Liver (tissue), 9 donors: ENCODE data around the gene IRX6. TPM values are rescaled to one million over a fixed set of nuclear protein-coding genes. Genes with fewer than 3 reads are reported as not detected.

Experiments used
- DNase-seq: peaks from one replicate; pipeline ENCODE4 v3.0.0-alpha.2; 2017; ENCODE audit warnings: low spot score
- H3K27ac ChIP-seq, 2 donors: one replicate each; pipeline ENCODE4 v1.7.0; 2013; ENCODE audit warnings: inconsistent platforms in 2 of 2, low read length in 2 of 2, control low read depth in 1 of 2, low read depth in 1 of 2, mild to moderate bottlenecking in 1 of 2
- H3K27me3 ChIP-seq, 4 donors: one replicate each; pipeline versions ENCODE4 v1.6.1 to v1.7.0; 2013; ENCODE audit warnings: low read length in 3 of 4, inconsistent platforms in 1 of 4, mild to moderate bottlenecking in 1 of 4, moderate library complexity in 1 of 4; ENCODE audit not compliant: control insufficient read depth in 4 of 4, insufficient read depth in 4 of 4
- H3K36me3 ChIP-seq, 4 donors: one replicate each; pipeline versions ENCODE4 v1.6.1 to v1.7.0; 2013; ENCODE audit warnings: low read length in 3 of 4, mild to moderate bottlenecking in 3 of 4, low read depth in 1 of 4, moderate library complexity in 1 of 4; ENCODE audit not compliant: control insufficient read depth in 4 of 4, insufficient read depth in 3 of 4
- H3K4me1 ChIP-seq, 4 donors: one replicate each; pipeline versions ENCODE4 v1.6.1 to v1.7.0; 2013; ENCODE audit warnings: low read length in 3 of 4, mild to moderate bottlenecking in 3 of 4, moderate library complexity in 1 of 4; ENCODE audit not compliant: control insufficient read depth in 4 of 4, insufficient read depth in 4 of 4
- H3K4me3 ChIP-seq, 3 donors: one replicate each; pipeline versions ENCODE4 v1.6.1 to v1.7.0; 2013; ENCODE audit warnings: low read length in 3 of 3, control low read depth in 1 of 3, low read depth in 1 of 3, mild to moderate bottlenecking in 1 of 3
- H3K9ac ChIP-seq, 2 donors: one replicate each; pipeline ENCODE4 v1.7.0; 2013; ENCODE audit warnings: low read length in 2 of 2, mild to moderate bottlenecking in 2 of 2, moderate library complexity in 2 of 2, control low read depth in 1 of 2, low read depth in 1 of 2
- H3K9me3 ChIP-seq, 4 donors: one replicate each; pipeline versions ENCODE4 v1.6.1 to v1.7.0; 2013; ENCODE audit warnings: low read length in 3 of 4; ENCODE audit not compliant: control insufficient read depth in 4 of 4
- EGR1 ChIP-seq, 2 donors: IDR thresholded peaks; 2 replicates each; pipeline ENCODE4 v1.6.1; 2016 to 2018; ENCODE audit warnings: antibody characterized with exemption in 2 of 2, low read depth in 2 of 2
- FOXA1 ChIP-seq: IDR thresholded peaks from 2 replicates; pipeline ENCODE4 v1.6.1; 2016; ENCODE audit warnings: antibody characterized with exemption
- FOXA2 ChIP-seq: IDR thresholded peaks from 2 replicates; pipeline ENCODE4 v1.6.1; 2016; ENCODE audit warnings: antibody characterized with exemption
- GABPA ChIP-seq, 2 donors: IDR thresholded peaks in 1 of 2; conservative IDR thresholded peaks in 1 of 2; 2 replicates each; pipeline ENCODE4 v1.6.1; 2016; ENCODE audit warnings: antibody characterized with exemption in 2 of 2, mild to moderate bottlenecking in 1 of 2, moderate library complexity in 1 of 2
- JUND ChIP-seq, 2 donors: IDR thresholded peaks; 2 replicates each; pipeline ENCODE4 v1.6.1; 2016; ENCODE audit warnings: antibody characterized with exemption in 2 of 2
- NR2F2 ChIP-seq: IDR thresholded peaks from 2 replicates; pipeline ENCODE4 v1.6.1; 2016; ENCODE audit warnings: antibody characterized with exemption
- RAD21 ChIP-seq, 2 donors: IDR thresholded peaks; 2 replicates each; pipeline ENCODE4 v1.6.1; 2016; ENCODE audit warnings: antibody characterized with exemption in 2 of 2, mild to moderate bottlenecking in 2 of 2
- RXRA ChIP-seq, 2 donors: IDR thresholded peaks; 2 replicates each; pipeline ENCODE4 v1.6.1; 2017 to 2018; ENCODE audit warnings: antibody characterized with exemption in 2 of 2, mild to moderate bottlenecking in 1 of 2
- SP1 ChIP-seq: IDR thresholded peaks from 2 replicates; pipeline ENCODE4 v1.6.1; 2018; ENCODE audit warnings: antibody characterized with exemption, mild to moderate bottlenecking
- YY1 ChIP-seq: IDR thresholded peaks from 2 replicates; pipeline ENCODE4 v1.6.1; 2016; ENCODE audit warnings: antibody characterized with exemption, mild to moderate bottlenecking
- WGBS: extraction: QIAGEN DNeasy Blood & Tissue Kit; methylation state at CpG from one replicate; pipeline ENCODE4 v1.1.7; 2013; 5-methylcytosine and 5-hydroxymethylcytosine counted together
- polyA plus RNA-seq, 2 donors: library from polyadenylated mRNA; stranded (reverse) in 1 of 2; unstranded in 1 of 2; fragments of 200-250 nt in 1 of 2; fragments of >200 nt in 1 of 2; fragmentation: Nextera tagmentation in 1 of 2; extraction: Ambion mirVana in 1 of 2; gene quantifications; one replicate each; pipeline versions ENCODE4 v1.2.1 to v1.2.3, GENCODE V29; 2013 to 2015
- total RNA-seq, 2 donors: library from RNA; depleted of rRNA; stranded (reverse); fragments of >200 nt; gene quantifications; one replicate each; pipeline ENCODE4 v1.2.3, GENCODE V29; 2014
- TF ChIP-seq, protein P1 (sequence below): IDR thresholded peaks from 2 replicates; pipeline ENCODE4 v1.6.1; 2016; ENCODE audit warnings: antibody characterized with exemption, mild to moderate bottlenecking
- TF ChIP-seq, protein P2 (sequence below): IDR thresholded peaks from 2 replicates; pipeline ENCODE4 v1.6.1; 2016; ENCODE audit warnings: antibody characterized with exemption
- TF ChIP-seq, protein P3 (sequence below): fragments of 150-350 bp; IDR thresholded peaks from 2 replicates; pipeline ENCODE4 v1.5.1; 2017; ENCODE audit warnings: improper control_type of control experiment, low read depth, low read length; ENCODE audit not compliant: missing input control
- TF ChIP-seq, protein P4 (sequence below): IDR thresholded peaks from 2 replicates; pipeline ENCODE4 v1.6.1; 2016; ENCODE audit warnings: antibody characterized with exemption
- donor health status: healthy.
- donor health status: healthy.
- donor health status: healthy.
- donor health status: healthy.
- donor health status: healthy.

IRX6 gene
- total and polyA plus RNA-seq, 4 donors, result not detected

DNA sequence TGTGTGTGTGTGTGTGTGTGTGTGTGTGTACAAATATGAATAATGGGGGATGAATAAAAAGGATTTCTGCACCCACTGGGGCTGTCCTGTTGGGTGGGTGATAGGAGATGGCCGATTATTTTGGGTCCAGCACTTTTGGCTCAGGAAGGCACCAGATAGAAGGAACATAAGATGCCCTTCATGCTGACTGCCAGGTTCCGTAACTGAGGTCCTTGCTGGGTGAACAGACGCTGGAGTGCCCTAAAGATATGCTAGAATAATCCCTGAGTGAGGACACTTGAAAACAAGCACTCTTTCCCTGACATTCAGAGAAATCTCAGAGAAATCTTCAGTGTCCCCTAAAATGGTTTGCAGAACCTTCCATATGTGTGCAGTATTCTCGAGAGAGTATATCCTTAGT is 17.7 kb downstream of the IRX6 start:
- Histone ChIP-seq H3K9ac (no peak overlapping the region), H3K4me3 (no peak overlapping the region), H3K36me3 (no peaks in the 10 kb centered on the region), H3K27me3 (peaks cover 0 to 3% (median 2%) of the 10 kb centered on the region in 4 donors), H3K4me1 (no peaks in the 10 kb centered on the region), H3K27ac (no peak overlapping the region), H3K9me3 (no peaks in the 10 kb centered on the region)
- 70% methylated on average over 4 of the region's 4 CpGs for WGBS
- no peak for TF ChIP-seq GABPA (IDR thresholded peaks at IDR 0.05 in 1 of 2, conservative IDR thresholded peaks at IDR 0.05 in 1 of 2)
- no peak for DNase-seq

DNA sequence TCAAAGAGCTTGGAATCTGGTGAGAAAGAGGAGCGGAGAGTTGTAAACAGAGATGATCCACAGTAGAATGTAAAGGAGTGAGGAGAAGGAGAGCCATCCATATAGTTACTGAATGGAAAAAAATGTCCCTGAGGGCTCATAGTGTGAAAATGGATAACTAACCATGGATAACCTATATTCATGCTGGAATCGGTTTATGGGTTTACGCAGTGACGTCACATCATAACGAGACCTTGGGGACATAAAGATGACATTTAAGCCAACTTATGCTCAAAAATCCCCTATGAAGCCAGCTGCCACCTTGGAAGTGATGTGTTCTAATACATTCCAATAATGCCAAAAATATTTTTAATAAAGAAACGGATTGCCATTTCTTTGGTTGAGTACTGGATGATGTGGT is 22.5 kb downstream of the IRX6 start:
- Histone ChIP-seq H3K27ac (no peak overlapping the region), H3K27me3 (peaks cover 0 to 5% (median 0%) of the 10 kb centered on the region in 4 donors), H3K36me3 (no peaks in the 10 kb centered on the region), H3K4me3 (no peak overlapping the region), H3K4me1 (no peaks in the 10 kb centered on the region), H3K9me3 (no peaks in the 10 kb centered on the region), H3K9ac (no peak overlapping the region)
- no peak for TF ChIP-seq GABPA (IDR thresholded peaks at IDR 0.05 in 1 of 2, conservative IDR thresholded peaks at IDR 0.05 in 1 of 2)
- no peak for TF ChIP-seq RXRA (IDR thresholded peaks at IDR 0.05)
- TF ChIP-seq JUND (IDR thresholded peaks at IDR 0.05), result no peak
- no peak for TF ChIP-seq YY1
- TF ChIP-seq, protein P1, sequence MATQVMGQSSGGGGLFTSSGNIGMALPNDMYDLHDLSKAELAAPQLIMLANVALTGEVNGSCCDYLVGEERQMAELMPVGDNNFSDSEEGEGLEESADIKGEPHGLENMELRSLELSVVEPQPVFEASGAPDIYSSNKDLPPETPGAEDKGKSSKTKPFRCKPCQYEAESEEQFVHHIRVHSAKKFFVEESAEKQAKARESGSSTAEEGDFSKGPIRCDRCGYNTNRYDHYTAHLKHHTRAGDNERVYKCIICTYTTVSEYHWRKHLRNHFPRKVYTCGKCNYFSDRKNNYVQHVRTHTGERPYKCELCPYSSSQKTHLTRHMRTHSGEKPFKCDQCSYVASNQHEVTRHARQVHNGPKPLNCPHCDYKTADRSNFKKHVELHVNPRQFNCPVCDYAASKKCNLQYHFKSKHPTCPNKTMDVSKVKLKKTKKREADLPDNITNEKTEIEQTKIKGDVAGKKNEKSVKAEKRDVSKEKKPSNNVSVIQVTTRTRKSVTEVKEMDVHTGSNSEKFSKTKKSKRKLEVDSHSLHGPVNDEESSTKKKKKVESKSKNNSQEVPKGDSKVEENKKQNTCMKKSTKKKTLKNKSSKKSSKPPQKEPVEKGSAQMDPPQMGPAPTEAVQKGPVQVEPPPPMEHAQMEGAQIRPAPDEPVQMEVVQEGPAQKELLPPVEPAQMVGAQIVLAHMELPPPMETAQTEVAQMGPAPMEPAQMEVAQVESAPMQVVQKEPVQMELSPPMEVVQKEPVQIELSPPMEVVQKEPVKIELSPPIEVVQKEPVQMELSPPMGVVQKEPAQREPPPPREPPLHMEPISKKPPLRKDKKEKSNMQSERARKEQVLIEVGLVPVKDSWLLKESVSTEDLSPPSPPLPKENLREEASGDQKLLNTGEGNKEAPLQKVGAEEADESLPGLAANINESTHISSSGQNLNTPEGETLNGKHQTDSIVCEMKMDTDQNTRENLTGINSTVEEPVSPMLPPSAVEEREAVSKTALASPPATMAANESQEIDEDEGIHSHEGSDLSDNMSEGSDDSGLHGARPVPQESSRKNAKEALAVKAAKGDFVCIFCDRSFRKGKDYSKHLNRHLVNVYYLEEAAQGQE, result no peak
- TF ChIP-seq RAD21 (IDR thresholded peaks at IDR 0.05), result no peak
- TF ChIP-seq, protein P2, sequence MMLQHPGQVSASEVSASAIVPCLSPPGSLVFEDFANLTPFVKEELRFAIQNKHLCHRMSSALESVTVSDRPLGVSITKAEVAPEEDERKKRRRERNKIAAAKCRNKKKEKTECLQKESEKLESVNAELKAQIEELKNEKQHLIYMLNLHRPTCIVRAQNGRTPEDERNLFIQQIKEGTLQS, result no peak
- TF ChIP-seq, protein P3, sequence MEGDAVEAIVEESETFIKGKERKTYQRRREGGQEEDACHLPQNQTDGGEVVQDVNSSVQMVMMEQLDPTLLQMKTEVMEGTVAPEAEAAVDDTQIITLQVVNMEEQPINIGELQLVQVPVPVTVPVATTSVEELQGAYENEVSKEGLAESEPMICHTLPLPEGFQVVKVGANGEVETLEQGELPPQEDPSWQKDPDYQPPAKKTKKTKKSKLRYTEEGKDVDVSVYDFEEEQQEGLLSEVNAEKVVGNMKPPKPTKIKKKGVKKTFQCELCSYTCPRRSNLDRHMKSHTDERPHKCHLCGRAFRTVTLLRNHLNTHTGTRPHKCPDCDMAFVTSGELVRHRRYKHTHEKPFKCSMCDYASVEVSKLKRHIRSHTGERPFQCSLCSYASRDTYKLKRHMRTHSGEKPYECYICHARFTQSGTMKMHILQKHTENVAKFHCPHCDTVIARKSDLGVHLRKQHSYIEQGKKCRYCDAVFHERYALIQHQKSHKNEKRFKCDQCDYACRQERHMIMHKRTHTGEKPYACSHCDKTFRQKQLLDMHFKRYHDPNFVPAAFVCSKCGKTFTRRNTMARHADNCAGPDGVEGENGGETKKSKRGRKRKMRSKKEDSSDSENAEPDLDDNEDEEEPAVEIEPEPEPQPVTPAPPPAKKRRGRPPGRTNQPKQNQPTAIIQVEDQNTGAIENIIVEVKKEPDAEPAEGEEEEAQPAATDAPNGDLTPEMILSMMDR, result no peak
- no peak for TF ChIP-seq FOXA2
- DNase-seq, result no peak
- 92% methylated on average over 6 of the region's 6 CpGs for WGBS

DNA sequence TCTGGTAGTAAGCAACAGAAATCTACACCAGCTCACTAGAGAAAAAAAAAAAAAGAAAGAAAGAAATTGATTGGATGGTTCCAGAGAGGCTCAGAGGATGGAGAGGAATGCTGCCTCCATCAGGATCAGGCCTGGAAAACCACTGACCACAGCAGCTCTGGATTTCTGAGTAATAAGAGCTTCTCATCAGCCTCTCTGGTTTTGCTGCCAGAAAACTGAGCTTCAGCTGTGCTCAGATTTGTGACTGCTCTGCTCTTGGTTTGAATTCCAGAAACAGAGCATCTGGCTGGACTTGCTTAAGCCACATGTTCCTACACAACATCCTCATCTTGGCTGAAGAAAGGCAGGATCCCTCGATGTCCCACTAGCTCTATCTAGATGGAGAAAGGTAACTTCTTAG is 25.9 kb downstream of the IRX6 start:
- 88% methylated on average over 1 of the region's 1 CpG for WGBS
- Histone ChIP-seq H3K27ac (no peak overlapping the region), H3K36me3 (no peaks in the 10 kb centered on the region), H3K9ac (no peak overlapping the region), H3K9me3 (peaks cover 0 to 5% (median 0%) of the 10 kb centered on the region in 4 donors), H3K4me1 (no peaks in the 10 kb centered on the region), H3K27me3 (peaks cover 0 to 2% (median 0%) of the 10 kb centered on the region in 4 donors), H3K4me3 (no peak overlapping the region)
- no peak for DNase-seq
- TF ChIP-seq EGR1 (IDR thresholded peaks at IDR 0.05; ENCODE audit: low read depth in 2 of 2), result no peak
- TF ChIP-seq RAD21 (IDR thresholded peaks at IDR 0.05), result no peak
- no peak for TF ChIP-seq YY1
- no peak for TF ChIP-seq NR2F2
- TF ChIP-seq, protein P4, sequence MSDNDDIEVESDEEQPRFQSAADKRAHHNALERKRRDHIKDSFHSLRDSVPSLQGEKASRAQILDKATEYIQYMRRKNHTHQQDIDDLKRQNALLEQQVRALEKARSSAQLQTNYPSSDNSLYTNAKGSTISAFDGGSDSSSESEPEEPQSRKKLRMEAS, result no peak
- no peak for TF ChIP-seq SP1
- TF ChIP-seq FOXA1, result no peak
- TF ChIP-seq FOXA2, result no peak
